Measurements from ENCODE around the gene HCN1.
"Not testable (repeated sequence)": the region's sequence is repeated elsewhere in the genome, so short reads cannot be mapped to it uniquely, and the experiment has no call there.

The HCN1 gene

DNA sequence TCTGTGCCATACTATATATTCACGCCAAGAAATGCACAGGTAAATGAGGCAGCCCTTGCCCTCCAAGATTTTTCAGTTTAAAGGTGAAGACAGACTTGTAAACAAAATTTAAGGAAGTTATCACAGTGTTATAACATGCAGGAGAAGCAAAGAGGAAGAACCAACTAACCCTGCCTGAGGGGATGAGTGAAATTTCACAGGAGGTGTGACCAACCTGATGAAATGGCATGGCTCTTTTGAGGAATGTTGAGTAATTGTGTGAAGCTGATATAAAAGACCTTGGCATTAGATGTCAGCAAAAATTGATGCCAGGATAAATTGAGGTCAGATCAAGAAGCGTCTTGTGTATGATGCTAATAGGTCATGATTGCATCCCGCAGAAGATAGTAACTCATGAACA, 86.5 kb downstream of the HCN1 start:
- no peak for DNase-seq

DNA sequence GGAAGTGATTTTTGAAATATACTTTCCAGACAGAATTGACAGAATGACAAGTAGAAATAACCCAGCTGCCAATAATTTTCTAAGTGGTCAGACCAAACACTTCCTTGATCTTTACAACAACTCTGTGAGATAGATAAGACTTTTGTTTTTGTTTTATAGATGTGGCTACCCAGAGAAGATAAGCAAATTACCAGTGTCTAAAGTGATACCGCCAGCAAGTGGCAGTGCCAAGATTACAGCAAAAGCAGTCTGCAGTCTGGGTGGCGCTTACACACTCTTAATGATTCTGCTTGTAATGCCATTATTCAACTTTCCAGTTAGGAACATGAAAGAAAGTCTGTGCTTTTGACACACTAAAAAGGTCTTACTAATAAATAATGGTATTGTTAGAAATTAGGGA, 92.1 kb downstream of the HCN1 start:
- DNase-seq, result no peak

DNA sequence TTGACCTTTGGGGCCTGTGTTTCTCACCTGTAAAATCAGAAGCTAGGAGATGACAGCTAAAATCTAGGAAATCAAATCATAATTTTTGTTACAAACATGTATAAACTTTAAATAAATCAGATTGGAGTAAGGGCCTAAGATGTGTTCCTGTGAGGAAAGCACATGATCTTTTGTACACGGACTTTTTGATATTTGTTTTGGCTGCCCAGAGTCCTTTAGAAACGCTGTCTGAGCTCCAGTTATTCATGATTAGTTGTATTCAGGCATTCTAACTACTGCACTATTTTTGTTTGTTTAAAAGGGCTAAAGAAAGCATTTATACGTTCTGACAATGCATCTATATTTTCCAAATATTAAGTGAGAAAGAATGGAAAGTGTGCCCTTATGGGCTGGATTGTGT, 94.8 kb downstream of the HCN1 start:
- no peak for DNase-seq

DNA sequence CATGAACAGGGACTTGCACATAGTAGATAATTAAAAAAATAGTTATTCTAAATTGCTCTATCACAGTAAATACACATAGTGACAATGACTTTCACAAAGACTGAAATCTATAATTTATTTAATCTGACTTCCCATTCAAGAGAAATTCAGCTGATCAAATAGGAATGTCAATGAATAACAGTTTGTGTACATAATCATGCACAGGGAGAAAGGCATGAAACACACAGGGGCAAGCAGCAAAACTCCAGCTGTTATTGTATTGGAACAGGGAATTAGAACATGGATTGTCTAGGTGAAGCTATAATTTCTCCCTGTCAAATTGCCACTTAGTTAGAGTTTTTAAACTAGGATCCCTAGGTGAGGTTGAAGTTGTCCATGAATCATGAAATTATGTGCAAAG, 99.9 kb downstream of the HCN1 start:
- DNase-seq, result no peak

DNA sequence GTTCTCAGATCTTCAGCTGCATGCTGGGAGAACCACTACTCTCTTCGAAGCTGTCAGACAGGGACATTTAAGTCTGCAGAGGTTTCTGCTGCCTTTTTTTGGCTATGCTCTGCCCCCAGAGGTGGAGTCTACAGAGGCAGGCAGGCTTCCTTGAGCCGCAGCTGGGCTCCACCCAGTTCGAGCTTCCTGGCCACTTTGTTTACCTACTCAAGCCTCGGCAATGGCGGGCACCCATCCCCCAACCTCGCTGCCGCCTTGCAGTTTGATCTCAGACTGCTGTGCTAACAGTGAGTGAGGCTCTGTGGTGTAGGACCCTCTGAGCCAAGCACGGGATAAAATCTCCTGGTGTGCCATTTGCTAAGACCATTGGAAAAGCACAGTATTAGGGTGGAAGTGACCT, 110.2 kb downstream of the HCN1 start:
- not testable (repeated sequence) for DNase-seq

DNA sequence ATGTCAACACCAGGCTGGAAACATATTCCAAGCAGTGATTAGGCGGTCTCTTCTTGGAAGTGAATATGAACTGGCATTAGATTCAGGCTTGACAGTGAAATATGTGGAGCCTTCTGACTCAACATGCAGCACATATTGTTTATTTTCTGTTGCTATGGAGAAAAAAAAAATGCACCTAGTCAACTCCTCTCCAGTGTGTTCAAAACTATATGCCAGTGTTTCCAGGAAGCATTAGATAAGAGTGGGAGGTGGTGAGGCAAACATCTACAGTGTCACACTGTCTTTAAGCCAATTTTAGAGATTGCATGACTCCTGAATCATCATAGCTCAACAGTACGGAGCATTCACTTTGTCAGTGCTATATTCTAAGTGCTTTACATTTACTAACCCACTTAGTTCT, 117.9 kb downstream of the HCN1 start:
- no peak for DNase-seq

DNA sequence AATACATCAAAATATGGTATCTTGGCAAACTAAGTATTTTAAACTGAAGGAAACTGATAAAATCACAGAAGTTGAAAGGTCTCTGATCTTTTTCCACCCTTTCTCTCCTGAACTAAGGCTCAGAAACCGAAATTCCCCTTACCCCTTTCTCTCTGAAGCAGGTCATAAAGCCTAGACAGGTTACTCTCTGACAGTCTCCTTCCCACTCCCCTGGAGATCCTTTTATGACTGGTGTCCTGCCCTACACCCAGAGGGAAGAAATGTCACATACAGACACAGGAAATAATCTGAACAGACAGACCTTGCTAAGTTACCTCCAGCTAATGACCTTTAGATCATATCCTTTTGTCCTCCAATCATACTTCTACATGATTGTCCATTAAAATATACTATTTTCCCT, 127.4 kb downstream of the HCN1 start:
- DNase-seq, result no peak

DNA sequence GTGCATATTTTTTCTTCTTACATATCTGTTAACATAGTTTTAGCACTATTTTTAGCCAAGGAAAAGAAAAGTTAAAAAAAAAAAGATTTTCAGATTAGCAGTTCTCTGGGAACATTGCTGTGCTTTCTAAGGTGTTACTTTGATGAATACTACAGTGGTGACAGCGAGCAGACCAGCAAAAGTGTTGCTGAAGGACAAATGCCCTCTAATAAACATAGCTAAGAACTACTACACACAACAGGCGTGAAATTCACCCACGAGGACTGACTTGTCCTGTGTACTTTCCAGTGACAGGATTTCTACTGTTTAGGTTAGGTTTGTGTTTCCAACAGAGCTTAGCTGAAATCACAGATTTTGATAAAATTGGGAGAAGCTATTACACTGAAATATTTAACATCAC, 153.8 kb downstream of the HCN1 start:
- no peak for DNase-seq

DNA sequence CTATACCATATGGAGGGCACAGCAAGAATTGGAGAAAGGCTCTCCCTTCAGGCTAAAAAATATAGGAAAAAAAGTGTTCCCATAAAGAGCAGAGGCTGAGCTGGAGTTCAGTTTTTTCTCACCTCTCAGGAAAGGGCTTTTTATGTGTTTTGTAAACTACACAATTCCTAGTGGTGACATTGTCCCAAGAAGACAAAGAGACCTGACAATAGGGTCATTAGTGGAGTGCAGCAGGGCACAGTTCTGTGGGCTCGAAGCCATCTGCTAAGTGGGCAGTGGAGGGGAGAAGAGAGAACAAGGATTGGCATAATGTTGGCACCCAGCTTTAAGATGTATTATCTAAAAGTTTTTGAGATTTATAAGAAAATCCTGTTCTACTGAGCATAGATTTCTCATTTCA, 162.5 kb downstream of the HCN1 start:
- DNase-seq, result no peak

DNA sequence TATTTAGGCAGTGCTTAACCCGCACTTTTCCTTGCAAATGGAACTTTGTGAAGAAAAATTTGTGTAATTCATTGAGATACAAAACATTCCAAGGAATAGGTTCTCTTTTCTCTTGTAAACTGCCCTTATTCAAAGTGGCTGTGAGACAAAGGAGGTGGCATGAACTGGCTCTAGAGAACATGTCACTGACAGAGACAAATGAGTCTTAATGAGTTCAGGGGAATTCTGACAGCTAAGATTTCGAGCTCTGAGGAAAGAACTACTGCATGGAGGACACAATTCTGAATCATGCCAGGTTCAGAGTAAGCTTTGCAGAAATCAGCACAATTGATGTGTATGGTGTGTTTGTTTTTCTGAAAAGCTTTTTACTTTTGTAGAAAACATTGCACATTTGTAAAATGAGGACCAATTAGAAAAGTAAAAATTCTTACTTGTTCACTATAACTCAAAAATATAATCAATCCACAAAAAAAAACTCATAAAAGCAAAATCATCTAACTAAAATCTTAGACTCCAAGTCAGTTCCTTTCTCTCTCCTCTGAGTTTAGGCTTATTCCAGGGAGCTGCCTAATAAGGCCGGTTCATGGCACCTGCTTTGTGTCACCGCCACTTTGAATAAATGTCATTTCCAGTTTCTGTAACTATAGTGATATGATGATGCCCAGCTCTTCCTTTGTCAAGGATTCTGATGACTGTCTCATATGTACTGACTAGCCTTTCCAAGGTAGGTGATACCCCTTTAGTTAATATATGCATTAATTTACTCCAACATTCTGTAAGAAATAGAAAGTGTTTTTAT, 163.2 kb downstream of the HCN1 start:
- no peak for DNase-seq

DNA sequence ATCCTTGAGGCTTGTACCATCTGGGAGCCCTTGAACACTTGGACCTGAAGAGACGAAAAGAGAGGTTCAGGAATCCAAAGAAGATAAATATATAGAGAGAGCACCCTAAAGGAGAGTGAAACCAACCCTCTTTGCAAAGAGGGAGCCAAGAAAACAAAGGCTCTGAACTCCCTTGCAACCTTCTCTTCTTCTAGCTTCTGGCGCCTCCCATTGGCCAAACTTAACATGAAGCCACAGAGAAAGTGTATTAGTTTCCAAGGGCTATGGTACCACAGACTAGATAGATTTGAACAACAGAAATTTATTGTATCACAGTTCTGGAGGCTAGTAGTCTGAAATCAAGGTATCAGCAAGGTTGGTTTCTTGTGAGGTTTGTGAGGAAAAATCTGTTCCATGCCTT, 175.1 kb downstream of the HCN1 start:
- no peak for DNase-seq

DNA sequence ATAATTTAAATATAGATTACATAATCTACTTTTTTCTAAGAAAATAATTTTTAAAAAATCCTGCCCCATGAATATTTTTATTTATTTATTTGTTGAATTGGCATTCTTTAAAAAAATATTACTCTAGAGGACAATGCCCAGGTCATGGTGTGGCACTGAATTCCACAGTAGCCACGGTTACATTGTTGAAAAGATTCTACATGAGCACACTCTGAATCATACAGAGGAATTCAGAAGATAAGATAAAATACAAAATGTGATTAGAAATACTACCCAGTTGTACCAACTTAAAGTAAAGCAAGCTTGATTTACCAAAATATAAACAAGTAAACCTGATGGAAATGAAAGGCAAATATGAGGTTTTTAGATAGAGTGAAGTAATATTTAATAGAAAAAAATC, 183.7 kb downstream of the HCN1 start:
- DNase-seq, result no peak

DNA sequence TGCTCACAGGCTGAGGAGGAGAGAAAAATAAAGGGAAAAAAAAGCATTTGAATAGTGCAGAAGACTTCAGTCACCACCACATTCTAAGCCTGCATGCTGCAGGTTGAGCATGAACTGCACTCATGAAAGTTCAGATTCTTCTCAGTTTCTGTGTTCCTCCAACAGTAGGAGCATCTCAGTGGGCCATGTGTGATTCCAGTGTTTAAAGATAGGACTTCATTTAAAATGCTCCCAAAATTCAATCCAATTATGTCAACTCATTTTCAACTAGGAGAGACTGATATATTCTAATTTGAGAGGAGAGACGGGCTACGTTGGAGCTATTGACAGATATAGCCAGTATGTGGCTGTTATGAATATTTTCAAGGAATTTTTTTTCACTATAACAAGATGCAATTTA, 186.8 kb downstream of the HCN1 start:
- DNase-seq, result no peak

DNA sequence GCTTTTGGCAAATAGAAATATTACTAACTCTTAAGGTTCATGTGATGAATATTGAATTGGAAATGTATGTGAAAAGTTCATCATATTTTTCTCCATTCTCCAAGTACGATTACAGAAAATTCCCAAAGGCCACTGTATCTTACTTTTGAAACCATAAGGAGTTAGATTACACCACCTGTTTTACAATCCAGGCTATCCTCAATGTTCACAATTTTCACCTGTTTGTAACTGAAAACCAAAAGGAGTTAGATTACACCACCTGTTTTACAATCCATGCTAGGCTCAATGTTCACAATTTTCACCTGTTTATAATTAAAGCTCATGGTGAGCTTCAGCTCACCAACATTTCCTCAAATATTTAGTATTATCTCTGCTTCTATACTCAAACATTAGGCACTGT, 188.0 kb downstream of the HCN1 start:
- no peak for DNase-seq

DNA sequence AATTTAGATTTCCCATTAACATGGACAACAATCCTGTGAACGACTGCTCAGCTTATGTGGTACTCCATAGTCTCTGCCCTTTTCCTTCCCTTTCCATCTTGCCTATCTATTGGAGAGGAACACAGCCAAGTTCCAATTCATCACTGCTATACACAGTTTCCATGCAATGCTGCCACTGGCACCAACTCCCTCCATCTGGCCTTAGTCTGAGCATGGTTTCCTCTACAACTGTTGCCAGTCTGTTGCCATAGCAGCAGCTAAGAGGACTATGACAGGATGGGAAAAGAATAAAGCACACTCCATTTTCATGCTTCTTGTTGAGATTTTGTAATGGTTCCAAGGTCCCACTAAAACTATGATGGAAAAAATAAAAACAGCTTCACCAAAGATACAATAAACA, 189.0 kb downstream of the HCN1 start:
- DNase-seq, result no peak

DNA sequence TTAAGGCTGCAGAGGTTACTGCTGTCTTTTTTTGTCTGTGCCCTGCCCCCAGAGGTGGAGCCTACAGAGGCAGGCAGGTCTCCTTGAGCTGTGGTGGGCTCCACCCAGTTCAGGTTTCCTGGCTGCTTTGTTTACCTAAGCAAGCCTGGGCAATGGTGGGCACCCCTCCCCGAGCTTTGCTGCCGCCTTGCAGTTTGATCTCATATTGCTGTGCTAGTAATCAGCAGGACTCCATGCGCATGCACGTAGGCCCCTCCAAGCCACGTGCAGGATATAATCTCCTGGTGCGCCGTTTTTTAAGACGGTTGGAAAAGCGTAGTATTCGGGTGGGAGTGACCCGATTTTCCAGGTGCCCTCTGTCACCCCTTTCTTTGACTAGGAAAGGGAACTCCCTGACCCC, 197.2 kb downstream of the HCN1 start:
- not testable (repeated sequence) for DNase-seq

DNA sequence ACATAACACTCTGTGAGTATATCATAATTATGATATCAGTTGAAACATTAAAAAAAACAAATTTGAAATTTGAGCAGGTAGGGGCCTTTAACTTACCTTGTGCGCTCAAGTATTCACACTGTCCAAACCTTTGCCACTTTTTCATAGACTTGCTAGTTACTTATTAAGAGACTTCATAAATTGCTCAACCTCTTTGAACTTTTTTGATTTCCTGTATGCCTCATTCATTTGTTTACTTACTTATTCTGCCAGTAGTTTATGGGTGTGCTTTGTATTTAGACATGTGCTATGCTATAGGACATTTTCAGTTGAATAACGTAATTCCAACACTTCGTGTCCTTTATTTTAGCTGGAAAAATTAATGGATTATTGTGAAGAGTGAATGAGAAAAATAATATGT, 204.8 kb downstream of the HCN1 start:
- no peak for DNase-seq

DNA sequence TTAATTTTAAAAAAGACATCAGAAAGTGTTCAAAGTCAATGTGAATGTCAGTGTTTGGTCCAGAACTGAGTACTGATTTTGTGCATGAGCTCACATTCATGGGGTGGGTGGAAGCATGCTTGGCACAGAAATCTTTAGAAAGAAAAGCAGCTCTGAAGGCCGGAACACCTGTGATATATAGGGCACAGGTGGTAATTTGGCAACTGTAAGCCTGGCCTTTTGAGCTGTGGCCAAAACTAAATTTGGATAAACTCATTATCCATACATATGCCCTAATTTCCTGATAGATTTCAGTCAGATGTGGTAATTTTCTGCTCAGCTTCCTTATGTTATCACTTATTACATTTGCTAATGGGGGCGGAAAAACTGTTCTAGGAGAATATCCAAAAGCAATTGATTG, 211.4 kb downstream of the HCN1 start:
- DNase-seq, result no peak

DNA sequence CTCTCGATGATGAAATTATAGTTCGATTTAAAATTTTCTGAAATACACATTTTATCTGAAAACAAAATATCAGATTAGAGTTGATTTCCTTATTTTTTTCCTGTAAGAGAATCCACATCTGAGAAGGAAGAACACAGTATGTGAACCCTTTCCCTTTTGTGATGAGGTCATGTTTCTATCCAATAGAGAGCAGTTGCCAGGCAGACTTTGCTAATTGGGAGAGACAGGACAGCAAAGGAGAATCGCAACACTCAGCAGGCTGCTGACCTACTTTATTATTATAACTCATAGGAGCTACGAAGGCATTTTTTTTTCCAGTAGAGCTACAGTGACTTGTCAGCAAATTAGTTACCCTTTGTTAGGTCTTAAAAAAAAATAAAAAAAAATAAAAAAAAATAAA, 242.1 kb downstream of the HCN1 start:
- DNase-seq, result no peak

DNA sequence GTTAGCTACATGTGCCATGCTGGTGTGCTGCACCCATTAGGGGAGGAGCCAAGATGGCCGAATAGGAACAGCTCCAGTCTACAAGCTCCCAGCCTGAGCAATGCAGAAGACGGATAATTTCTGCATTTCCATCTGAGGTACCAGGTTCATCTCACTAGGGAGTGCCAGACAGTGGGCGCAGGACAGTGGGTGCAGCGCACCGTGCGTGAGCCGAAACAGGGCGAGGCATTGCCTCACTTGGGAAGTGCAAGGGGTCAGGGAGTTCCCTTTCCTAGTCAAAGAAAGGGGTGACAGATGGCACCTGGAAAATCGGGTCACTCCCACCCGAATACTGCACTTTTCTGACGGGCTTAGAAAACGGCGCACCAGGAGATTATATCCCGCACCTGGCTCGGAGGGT, 251.3 kb downstream of the HCN1 start:
- DNase-seq, result not testable (repeated sequence)

DNA sequence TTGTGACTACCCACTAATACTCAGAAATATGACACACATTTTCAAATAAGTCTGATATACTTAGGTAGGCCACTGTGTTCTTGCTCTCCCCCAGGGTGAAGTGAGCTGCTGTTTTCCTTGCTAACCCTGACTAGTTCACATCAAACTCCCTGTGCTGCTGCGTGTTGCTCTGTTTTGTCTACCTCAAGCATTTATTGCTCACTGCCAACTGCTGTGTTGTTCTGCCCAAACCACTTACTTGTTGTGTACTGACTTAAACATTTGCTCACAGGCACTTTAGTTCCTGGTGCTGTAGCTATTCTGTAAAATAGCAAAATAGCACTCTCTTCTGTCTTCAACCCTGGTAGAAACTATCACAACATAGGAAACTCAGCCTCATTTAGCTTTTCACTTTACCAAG, 255.7 kb downstream of the HCN1 start:
- no peak for DNase-seq

DNA sequence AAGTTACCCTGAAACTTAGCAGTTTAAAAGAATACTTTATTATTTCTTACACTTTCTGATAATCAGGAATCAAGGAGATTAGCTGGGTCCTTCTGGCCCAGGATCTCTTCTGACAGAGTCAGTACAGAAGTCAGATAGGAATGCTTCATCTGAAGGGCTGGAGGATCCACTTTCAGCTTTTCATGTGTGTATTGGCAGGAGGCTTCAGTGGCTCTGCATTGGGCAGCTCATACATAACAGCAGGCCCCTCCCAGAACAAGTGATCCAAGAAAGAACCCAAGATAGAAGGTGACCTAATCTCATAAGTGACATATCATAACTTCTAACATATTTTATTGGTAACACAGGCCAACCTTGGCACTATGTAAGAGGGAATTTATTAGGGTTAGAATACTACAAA, 258.4 kb downstream of the HCN1 start:
- DNase-seq, result no peak

DNA sequence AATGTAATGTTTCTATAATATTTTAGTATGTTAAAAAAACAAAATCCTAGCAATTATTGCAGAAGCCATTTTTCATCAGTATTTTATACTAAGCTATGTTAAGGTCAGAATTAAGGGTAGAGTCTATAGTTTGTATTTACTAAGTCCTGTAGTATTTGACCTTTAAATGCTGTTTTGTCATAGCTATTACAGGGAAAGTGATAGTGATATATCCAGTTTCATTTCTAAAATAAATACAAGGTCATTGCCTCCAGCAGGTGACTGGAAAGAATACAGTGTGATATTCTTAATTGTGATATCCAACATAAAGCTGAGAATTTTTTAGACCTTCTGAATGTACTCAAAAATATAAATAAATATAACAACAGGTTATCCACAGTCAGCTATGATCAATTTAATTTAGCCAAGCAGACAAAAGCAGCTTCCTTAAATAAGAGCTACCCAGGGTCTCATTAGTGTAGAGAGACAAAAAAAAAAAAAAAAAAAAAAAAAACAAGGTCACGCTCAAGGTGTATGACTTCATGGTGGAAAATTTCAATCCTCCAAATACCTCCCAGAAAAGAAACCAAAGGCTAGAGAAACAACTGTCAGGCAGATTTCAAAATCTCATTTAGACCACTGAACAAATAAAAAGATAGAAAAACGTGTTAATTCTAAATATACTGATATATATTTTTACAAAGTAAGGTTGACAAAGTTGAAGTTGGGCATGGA, 278.7 kb downstream of the HCN1 start:
- no peak for DNase-seq

DNA sequence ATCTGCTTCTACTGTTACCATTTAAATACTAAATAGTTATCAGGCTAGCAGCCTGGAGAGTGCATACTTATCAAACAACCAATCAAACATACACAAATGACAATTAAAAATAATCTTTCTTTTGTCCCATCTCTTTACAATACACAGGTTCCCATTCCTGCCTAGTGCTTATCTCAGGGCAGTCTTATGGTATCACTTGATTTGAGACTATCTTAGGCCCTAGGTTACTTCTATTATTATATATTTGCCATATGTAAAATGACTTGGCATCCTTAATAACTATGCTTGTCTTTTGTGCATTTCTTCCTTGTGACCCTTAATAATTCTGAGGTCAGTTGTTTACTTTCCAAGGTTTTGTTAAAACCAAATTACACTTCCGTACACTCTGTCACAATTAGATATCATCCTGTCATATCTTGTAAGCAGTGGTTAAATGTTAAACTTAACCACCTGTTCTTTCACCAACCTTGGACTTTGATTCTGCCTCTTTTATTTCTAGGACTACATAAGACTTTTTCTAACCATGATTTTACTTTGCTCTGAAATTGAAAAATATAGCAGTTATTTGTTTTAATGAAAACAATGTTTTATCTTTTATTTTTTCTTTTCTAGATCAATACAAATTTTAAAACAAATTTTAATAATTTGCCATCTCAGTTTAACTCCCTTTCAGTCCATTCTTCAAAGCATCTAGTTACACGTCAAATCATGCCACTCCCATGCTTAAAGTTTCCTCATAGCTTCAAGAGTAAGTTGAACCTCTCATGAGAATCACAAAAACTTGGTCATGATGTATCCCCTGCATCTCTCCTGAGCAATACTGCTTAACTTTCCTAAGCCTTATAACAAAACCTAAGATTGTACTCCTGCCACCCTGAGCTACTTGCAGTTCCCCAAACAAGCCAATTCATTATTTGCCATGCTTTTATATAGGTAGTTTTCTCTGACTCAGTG, 281.3 kb downstream of the HCN1 start:
- no peak for DNase-seq
